AG04450 (cell line): ENCODE data around the gene SLC4A2. TPM values are rescaled to one million over a fixed set of nuclear protein-coding genes. Genes with fewer than 3 reads are reported as not detected.
"Not testable (repeated sequence)": the region's sequence is repeated elsewhere in the genome, so short reads cannot be mapped to it uniquely, and the experiment has no call there.

Experiments
- CTCF ChIA-PET: fragments of 300-600, 350-600 bp; formaldehyde crosslinking; extraction: SDS; loops from one replicate; lab custom pipeline; 2022; ENCODE audit warnings: antibody characterized with exemption, inconsistent platforms; lab: Charles Lee
- POLR2A ChIA-PET: fragments of 350-600 bp; formaldehyde crosslinking; extraction: SDS; loops from one replicate; lab custom pipeline; 2021; ENCODE audit warnings: antibody characterized with exemption, inconsistent platforms; lab: Yijun Ruan, JAX
- DNase-seq: peaks from one replicate; pipeline ENCODE4 v3.0.0-alpha.2; 2011; ENCODE audit warnings: low read depth, low spot score
- H3K27ac ChIP-seq: one replicate; pipeline ENCODE4 v1.5.1; 2012; ENCODE audit warnings: low read depth, low read length, control low read depth
- H3K27me3 ChIP-seq: one replicate; pipeline ENCODE4 v1.6.0; 2012; ENCODE audit warnings: low read length; ENCODE audit not compliant: control insufficient read depth, insufficient read depth
- H3K4me3 ChIP-seq: 2 replicates; pipeline ENCODE4 v1.5.1; 2011; ENCODE audit warnings: mild to moderate bottlenecking, low read depth, low read length, control low read depth
- H3K9me3 ChIP-seq: 2 replicates; pipeline ENCODE4 v1.5.1; 2012; ENCODE audit warnings: low read length; ENCODE audit not compliant: control insufficient read depth, insufficient read depth
- polyA plus RNA-seq: library from polyadenylated mRNA; depleted of rRNA; stranded (reverse); fragments of >200 nt; gene quantifications from 2 replicates; pipeline ENCODE4 v1.2.3, GENCODE V29; 2011
- TF ChIP-seq, protein P1 (sequence below): IDR thresholded peaks from 2 replicates; pipeline ENCODE4 v1.5.1; 2011; ENCODE audit warnings: low read depth, low read length, control low read depth, inconsistent platforms

The SLC4A2 gene
- polyA plus RNA-seq, 1 experiment = 40.5 TPM

GRCh38 chr7:151024435-151025056, 34.8 kb upstream of the SLC4A2 start, which contains the start of gene ATG9B:
ATG9B (minus strand) TSS chr7:151024494; CDS start chr7:151024423, 71 bp downstream.
- DNase-seq = no peak
- TF ChIP-seq, protein P1, sequence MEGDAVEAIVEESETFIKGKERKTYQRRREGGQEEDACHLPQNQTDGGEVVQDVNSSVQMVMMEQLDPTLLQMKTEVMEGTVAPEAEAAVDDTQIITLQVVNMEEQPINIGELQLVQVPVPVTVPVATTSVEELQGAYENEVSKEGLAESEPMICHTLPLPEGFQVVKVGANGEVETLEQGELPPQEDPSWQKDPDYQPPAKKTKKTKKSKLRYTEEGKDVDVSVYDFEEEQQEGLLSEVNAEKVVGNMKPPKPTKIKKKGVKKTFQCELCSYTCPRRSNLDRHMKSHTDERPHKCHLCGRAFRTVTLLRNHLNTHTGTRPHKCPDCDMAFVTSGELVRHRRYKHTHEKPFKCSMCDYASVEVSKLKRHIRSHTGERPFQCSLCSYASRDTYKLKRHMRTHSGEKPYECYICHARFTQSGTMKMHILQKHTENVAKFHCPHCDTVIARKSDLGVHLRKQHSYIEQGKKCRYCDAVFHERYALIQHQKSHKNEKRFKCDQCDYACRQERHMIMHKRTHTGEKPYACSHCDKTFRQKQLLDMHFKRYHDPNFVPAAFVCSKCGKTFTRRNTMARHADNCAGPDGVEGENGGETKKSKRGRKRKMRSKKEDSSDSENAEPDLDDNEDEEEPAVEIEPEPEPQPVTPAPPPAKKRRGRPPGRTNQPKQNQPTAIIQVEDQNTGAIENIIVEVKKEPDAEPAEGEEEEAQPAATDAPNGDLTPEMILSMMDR = no peak
- Histone ChIP-seq H3K27me3 (peaks cover 30% of the 10 kb centered on the region), H3K4me3 (no peak within 1 kb of the TSS), H3K9me3 (no peaks in the 10 kb centered on the region), H3K27ac (no peak within 1 kb of the TSS)
- CTCF ChIA-PET = interaction anchor here (0.6 to 0.7 kb wide), 2 partner anchors 41 to 61 kb away, joined by 3 to 10 read pairs; no protein-coding TSS in a partner anchor
- POLR2A ChIA-PET = no interaction called here

DNA sequence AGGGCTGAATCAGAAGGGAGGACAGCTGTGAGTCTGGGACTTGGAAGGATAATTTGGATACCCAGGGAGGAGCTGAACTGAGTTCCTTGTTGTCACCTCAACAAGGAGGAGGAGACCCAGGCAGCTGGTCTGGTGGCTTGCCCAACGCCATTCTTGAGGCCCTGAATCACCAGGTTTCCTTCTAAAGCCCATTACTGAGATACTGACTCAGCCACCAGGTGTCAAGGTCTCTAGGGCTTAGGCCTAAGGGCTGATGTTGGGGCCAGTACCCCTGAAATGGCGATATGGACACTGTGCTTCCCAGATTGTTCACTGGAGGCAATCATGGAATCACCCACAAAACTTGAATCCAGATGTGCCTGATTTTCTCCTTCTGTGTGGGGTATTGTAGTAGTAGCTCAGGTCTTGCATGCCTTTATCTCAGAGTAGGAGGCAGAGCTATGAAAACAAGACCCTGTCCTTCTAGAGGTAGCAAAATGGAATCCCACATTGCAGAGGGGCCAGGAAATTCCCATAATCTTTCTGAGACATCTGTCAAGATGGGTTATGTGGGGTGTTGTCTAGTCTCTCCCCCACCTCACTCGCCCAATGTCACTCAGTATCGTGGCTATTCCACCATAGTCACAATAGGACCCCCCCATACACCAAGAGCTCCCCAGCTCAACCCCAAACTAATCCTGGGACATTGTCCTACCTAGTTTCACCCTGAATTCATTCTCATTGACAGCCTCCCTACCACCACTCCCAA, 33.3 kb upstream of the SLC4A2 start:
- TF ChIP-seq, protein P1 = no peak
- Histone ChIP-seq H3K4me3 (no peak overlapping the region), H3K27me3 (peaks cover 15% of the 10 kb centered on the region), H3K27ac (no peak overlapping the region), H3K9me3 (no peaks in the 10 kb centered on the region)
- ChIA-PET CTCF (interaction anchor here (1.4 kb wide), 1 partner anchor 8 kb away, joined by 13 read pairs; no protein-coding TSS in a partner anchor), POLR2A (no interaction called here)
- no peak for DNase-seq

- H3K4me3 ChIP-seq, POLR2A ChIA-PET, H3K27me3 ChIP-seq, H3K27ac ChIP-seq, DNase-seq, H3K9me3 ChIP-seq: not testable (repeated sequence)
- CTCF ChIA-PET = interaction anchor here (1.4 kb wide), 2 partner anchors 8 to 9 kb away, joined by 6 to 13 read pairs; no protein-coding TSS in a partner anchor
Measured at GRCh38 chr7:151026771-151027727, 32.3 kb upstream of the SLC4A2 start.

- peak overlapping the region; percentile 90 for H3K4me3 ChIP-seq
- H3K27ac ChIP-seq = peak overlapping the region; percentile 21
- POLR2A ChIA-PET = interaction anchor here (0.6 to 1.3 kb wide), 6 partner anchors 9 to 86 kb away, joined by 3 to 6 read pairs (median 4); no protein-coding TSS in a partner anchor
- not testable (repeated sequence) for H3K9me3 ChIP-seq, H3K27me3 ChIP-seq, DNase-seq
- CTCF ChIA-PET = interaction anchor here (0.7 to 1.9 kb wide), 5 partner anchors 9 to 123 kb away, joined by 3 to 13 read pairs (median 6); no protein-coding TSS in a partner anchor
Measured at GRCh38 chr7:151027728-151028130, 31.7 kb upstream of the SLC4A2 start.

DNA sequence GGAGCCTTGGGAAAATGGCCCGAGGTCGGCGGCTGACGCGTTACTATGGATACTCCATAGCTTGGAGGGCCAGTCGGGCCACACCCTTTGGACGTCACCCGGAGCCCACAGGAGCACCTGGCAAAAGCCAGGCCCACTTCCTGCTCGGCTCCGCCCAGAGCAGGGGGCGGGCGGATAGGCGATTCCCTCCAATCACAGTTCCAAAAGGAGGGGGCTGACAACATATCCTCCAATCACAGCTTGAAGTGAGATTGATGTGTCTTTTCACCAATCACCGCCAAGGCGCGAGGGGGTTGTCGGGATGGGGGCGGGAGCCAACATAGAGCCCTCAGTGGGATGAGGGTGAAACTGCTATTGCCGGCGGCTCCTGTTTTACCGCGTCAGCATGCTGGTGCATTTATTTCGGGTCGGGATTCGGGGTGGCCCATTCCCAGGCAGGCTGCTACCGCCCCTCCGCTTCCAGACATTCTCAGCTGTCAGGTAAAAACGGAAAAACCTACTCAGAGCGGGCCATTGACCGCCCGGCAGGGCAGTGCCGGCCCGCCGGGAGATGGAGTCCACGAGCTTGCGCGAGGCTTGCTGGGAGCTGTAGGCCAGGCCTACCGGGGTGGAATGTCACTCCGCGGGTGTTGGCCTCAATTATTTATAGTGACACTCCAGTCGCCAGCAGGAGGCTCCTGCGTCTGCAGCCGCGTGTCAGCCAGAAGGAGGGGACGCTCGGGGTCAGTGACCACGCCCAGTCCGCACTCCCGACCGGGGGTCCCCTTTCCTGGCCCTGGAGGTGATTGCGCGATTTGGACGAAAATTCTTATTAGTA, 31.1 kb upstream of the SLC4A2 start, which contains the start of gene ABCB8:
ABCB8 (plus strand) TSS at position 320 of the 817 bp plus-strand sequence; CDS start at position 386, 66 bp downstream.
- Histone ChIP-seq H3K27ac (peak within 1 kb of the TSS; percentile 39), H3K27me3 (peaks cover 5% of the 10 kb centered on the region), H3K4me3 (peak within 1 kb of the TSS; percentile 90), H3K9me3 (no peaks in the 10 kb centered on the region)
- ChIA-PET POLR2A (interaction anchor here (0.6 to 1.3 kb wide), 8 partner anchors 10 to 85 kb away, joined by 3 to 6 read pairs (median 4); partner anchors contain the start of gene FASTK), CTCF (interaction anchor here (0.7 to 1.9 kb wide), 7 partner anchors 10 to 124 kb away, joined by 3 to 13 read pairs (median 5); no protein-coding TSS in a partner anchor)
- DNase-seq = peak; percentile 96
- TF ChIP-seq, protein P1 = peak; percentile 46
